NCI-H510A treated with DMSO at 0.1 percent for 48 hours (cell line): Measurements from ENCODE around the gene MRPL52.
"Not testable (repeated sequence)": the region's sequence is repeated elsewhere in the genome, so short reads cannot be mapped to it uniquely, and the experiment has no call there.

Experiments
- DNase-seq: peaks from one replicate; lab custom pipeline; 2025; lab: John Stamatoyannopoulos, UW

Gene MRPL52

GRCh38 chr14:22854963-22855724 lies 25.5 kb downstream of the MRPL52 start:
- no peak for DNase-seq

DNA sequence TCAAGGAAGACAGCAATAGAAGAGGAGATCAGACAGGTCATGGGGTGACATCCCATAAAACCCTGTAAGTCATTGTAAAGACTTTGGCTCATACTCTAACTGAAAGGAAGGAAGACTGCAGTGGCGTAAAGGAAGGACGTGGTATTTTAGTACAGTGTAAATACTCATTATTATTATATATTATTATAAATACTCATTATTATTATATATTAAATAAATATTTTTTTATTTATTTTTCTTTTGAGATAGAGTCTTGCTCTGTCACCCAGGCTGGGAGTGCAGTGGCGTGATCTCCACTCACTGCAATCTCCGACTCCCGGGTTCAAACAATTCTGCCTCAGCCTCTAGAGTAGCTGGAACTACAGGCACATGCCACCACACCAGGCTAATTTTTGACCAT lies 26.7 kb downstream of the MRPL52 start:
- DNase-seq, result no peak

GRCh38 chr14:22860377-22860776 lies 30.7 kb downstream of the MRPL52 start:
- not testable (repeated sequence) for DNase-seq

DNA sequence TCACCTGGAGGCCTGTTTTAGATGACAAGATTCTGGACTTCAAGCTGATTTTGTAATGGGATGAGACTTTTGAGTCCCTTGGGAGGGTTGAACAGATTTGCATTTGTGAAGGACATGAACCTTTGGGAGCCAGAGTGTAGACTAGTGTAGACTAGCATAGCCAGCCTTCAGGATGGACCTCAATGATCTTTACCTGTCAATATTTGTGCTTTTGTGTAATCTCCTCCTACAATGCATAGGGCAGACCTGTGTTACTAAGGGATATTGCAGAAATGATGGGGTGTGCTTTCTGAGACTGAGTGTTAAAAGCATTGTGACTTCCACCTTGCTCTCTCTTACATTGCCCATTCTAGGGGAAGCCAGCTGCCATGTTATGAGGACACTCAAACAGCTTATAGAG lies 32.0 kb downstream of the MRPL52 start:
- DNase-seq, result no peak

DNA sequence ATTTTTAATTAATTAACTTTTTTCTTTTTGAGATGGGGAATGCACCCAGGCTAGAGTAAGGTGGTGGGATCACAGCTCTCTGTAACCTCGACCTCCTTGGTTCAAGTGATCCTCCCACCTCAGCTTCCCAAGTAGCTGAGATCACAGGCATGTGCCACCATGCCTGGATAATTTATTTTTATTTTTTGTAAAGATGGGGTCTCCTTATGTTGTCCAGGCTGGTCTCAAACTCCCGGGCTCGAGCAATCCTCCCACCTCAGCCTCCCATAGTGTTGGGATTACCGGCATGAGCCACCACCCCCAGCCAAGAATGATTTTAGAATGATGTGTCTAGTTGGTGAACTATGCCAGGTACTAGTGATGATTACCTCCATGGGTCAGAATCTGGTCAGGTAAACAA lies 35.3 kb downstream of the MRPL52 start:
- DNase-seq, result no peak

DNA sequence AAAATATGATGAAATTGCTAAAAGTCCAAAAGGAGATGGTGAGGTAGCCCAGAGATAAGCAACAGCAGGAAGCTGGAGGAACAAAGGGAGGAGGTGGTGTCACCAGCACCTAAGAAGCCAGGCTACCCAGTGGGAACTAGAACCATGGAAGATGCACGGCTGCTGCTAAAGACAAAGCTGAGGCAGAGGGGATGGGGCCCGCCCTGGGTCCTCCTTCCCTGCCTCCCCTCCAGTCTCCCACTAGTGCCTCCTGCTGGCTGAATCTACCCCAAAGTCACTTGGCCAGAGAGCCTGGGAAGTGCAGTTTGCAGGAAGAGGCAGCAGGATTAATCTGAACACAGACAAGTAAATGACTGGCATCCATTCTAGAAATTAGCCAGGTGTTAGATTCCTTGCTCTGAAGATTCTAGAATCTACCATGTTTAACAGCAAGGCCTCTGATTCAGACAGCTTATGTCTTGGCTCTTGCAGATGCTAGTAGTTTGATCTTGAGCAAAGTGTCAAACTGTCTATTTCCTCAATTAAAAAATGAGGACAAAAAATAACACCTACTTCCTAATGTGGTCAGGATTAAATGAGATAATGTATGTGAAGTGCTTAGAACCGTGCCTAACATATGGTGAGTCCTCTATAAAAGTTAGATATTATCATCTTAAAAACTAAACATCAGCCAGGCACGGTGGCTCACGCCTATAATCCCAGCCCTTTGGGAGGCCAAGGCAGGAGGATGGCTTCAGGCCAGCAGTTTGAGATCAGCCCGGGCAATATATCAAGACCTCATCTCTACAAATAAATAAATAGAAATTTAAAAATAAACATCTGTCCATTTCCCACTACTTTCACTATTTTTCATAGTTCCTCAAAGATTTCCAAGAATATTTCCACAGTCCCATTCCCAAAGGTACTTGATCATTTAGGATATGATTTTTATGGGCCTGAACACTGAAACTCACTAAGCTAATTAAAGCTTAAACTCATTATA lies 36.0 kb downstream of the MRPL52 start:
- no peak for DNase-seq

- DNase-seq, result no peak
Observed at GRCh38 chr14:22866874-22867273, 37.2 kb downstream of the MRPL52 start.

DNA sequence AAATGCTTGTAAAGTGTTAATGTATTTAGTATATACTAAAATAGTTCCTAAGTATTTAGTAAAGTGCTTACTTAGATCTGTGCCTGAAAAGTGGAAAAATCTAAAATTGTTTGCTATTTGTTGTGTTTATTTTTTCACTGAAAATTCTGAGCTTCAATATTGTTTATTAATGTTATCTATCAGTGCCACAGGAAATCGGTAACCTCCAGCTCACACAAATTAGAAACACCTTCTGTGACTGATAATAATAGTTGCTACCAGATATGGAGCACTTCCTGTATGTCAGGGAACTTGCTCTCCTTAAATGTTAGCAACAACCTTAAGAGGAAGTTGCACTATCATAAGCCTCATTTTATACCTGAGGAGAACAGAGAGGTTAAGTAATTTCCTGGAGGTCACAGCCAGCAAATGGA lies 41.1 kb downstream of the MRPL52 start:
- DNase-seq, result no peak

GRCh38 chr14:22871224-22872032 lies 41.7 kb downstream of the MRPL52 start, which contains the start of gene LRP10:
Gene LRP10, plus strand, starts transcription at chr14:22871740. Its CDS starts 564 bp downstream, at chr14:22872304.
- DNase-seq, result peak; percentile 94

DNA sequence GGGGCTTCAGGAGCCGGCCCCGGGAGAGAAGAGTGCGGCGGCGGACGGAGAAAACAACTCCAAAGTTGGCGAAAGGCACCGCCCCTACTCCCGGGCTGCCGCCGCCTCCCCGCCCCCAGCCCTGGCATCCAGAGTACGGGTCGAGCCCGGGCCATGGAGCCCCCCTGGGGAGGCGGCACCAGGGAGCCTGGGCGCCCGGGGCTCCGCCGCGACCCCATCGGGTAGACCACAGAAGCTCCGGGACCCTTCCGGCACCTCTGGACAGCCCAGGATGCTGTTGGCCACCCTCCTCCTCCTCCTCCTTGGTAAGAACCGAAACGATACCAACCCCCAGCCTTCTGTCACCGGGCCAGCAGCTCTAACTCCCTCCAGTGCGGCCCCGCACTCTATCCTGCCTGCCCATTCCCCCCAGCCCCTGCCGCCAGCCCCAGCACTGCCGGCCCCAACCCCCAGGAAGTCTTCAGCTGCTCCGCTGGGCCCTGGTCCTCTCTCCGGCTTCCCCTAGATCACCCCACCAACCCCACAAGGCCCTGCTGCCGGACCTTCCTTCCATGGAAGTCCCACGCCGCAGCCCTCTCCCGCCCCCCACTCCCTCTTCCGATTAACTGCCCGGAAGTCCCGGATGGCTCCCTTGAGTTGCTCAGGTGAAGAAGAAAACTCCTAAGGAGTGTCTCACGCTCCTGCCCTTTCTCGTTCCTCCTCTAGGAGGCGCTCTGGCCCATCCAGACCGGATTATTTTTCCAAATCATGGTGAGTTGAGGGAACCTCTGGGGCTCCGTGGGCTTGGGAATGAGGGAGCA lies 42.5 kb downstream of the MRPL52 start:
- peak; percentile 78 for DNase-seq

DNA sequence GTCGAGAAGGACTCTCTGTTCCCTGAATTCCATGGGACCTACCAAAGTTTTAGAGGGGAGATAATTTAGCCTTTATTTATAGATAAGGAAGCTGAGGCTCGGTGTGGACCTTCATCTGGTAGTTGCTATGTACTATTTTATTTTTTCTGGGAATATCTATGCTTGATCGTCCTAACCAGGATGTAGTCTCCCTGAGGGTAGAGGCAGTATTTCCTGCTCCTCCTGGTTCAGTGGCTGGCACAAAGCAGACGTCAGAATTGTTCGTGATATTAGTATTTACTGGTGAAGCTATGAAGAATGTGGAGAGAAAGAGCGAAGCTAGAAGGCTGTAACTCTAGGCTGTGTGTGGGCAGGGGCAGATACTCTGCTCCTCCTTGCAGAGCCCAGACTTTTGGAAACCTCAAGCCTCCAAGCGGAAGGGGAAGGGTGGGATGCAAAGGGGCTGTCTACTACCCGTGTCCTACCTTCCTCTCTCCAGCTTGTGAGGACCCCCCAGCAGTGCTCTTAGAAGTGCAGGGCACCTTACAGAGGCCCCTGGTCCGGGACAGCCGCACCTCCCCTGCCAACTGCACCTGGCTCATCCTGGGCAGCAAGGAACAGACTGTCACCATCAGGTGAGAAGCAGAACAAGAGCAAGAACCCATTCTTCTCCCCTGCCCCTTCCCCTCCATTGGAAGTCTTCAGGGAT lies 43.3 kb downstream of the MRPL52 start:
- no peak for DNase-seq

- no peak for DNase-seq
Observed at GRCh38 chr14:22875003-22875747, 45.5 kb downstream of the MRPL52 start.

DNA sequence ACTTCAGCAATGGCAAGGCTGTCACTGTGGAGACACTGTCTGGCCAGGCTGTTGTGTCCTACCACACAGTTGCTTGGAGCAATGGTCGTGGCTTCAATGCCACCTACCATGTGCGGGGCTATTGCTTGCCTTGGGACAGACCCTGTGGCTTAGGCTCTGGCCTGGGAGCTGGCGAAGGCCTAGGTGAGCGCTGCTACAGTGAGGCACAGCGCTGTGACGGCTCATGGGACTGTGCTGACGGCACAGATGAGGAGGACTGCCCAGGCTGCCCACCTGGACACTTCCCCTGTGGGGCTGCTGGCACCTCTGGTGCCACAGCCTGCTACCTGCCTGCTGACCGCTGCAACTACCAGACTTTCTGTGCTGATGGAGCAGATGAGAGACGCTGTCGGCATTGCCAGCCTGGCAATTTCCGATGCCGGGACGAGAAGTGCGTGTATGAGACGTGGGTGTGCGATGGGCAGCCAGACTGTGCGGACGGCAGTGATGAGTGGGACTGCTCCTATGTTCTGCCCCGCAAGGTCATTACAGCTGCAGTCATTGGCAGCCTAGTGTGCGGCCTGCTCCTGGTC lies 46.1 kb downstream of the MRPL52 start:
- no peak for DNase-seq

DNA sequence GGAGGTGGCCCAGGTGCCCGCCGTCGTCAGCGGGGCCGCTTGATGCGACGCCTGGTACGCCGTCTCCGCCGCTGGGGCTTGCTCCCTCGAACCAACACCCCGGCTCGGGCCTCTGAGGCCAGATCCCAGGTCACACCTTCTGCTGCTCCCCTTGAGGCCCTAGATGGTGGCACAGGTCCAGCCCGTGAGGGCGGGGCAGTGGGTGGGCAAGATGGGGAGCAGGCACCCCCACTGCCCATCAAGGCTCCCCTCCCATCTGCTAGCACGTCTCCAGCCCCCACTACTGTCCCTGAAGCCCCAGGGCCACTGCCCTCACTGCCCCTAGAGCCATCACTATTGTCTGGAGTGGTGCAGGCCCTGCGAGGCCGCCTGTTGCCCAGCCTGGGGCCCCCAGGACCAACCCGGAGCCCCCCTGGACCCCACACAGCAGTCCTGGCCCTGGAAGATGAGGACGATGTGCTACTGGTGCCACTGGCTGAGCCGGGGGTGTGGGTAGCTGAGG lies 47.4 kb downstream of the MRPL52 start:
- DNase-seq, result no peak

GRCh38 chr14:22878271-22879246 lies 48.9 kb downstream of the MRPL52 start:
- no peak for DNase-seq

DNA sequence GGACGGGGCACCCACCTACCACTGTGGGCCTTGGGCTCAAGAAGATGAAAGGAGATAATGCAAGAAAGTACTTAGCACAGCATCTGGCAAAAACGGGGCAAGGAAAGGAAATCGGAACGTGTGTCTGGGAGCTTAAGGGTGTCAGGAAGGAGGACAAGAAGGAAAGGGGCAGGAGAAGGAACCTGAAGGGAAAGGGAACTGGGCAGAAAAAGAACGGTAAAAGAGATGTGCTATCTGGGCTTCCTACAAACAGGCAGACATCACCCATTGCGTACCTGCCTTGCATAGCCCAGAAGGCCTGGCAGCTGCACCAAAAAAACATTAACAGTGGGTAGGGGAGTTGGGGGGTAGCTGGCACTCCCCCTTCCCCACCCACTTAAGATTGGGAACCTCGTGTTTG lies 52.4 kb downstream of the MRPL52 start:
- DNase-seq, result no peak

GRCh38 chr14:22882529-22883172 lies 53.0 kb downstream of the MRPL52 start:
- DNase-seq, result peak; percentile 62
